Kidney (tissue), 14 donors: ENCODE data around the gene RIMBP2. TPM values are rescaled to one million over a fixed set of nuclear protein-coding genes. Genes with fewer than 3 reads are reported as not detected.

Source experiments
- DNase-seq, 5 donors: peaks; one replicate each; pipeline ENCODE4 v3.0.0-alpha.2; 2013 to 2020
- FAIRE-seq: peaks from 2 replicates; lab custom pipeline; 2012; peaks lifted over from hg19 to GRCh38; lab: Jason Lieb, UNC
- H3K27ac ChIP-seq, 2 donors: one replicate each; pipeline ENCODE4 v1.7.0; 2013; ENCODE audit warnings: low read depth in 2 of 2, low read length in 2 of 2, inconsistent platforms in 1 of 2
- H3K27me3 ChIP-seq: one replicate; pipeline ENCODE4 v1.7.1; 2013; ENCODE audit warnings: low read length, inconsistent platforms; ENCODE audit not compliant: control insufficient read depth, insufficient read depth
- H3K36me3 ChIP-seq, 3 donors: one replicate each; pipeline versions ENCODE4 v1.7.0 to v1.7.1; 2013; ENCODE audit warnings: low read length in 3 of 3, control low read depth in 1 of 3, inconsistent platforms in 1 of 3; ENCODE audit not compliant: insufficient read depth in 3 of 3, control insufficient read depth in 2 of 3
- H3K4me1 ChIP-seq, 3 donors: one replicate each; pipeline versions ENCODE4 v1.7.0 to v1.7.1; 2013; ENCODE audit warnings: low read length in 3 of 3, inconsistent platforms in 1 of 3, low read depth in 1 of 3; ENCODE audit not compliant: control insufficient read depth in 2 of 3, insufficient read depth in 2 of 3
- H3K4me3 ChIP-seq, 3 donors: one replicate each; pipeline versions ENCODE4 v1.7.0 to v1.8.1; 2013; ENCODE audit warnings: low read length in 3 of 3, control low read depth in 1 of 3, inconsistent platforms in 1 of 3
- H3K9ac ChIP-seq, 3 donors: one replicate each; pipeline versions ENCODE4 v1.7.0 to v1.7.1; 2013; ENCODE audit warnings: low read length in 3 of 3, control low read depth in 1 of 3, inconsistent platforms in 1 of 3
- H3K9me3 ChIP-seq, 3 donors: one replicate each; pipeline versions ENCODE4 v1.7.0 to v1.7.1; 2013; ENCODE audit warnings: low read length in 3 of 3, control low read depth in 1 of 3, inconsistent platforms in 1 of 3; ENCODE audit not compliant: control insufficient read depth in 2 of 3, insufficient read depth in 1 of 3
- CTCF ChIP-seq: IDR thresholded peaks from 3 replicates; pipeline ENCODE4 v1.5.1; 2012; ENCODE audit warnings: mild to moderate bottlenecking, moderate library complexity, borderline replicate concordance; ENCODE audit not compliant: insufficient read depth; ENCODE audit errors: extremely low read depth
- intact Hi-C: fragments of 100-400 bp; cut with DNase I; formaldehyde crosslinking; loops from one replicate; pipeline ENCODE4 v1.11.1; 2022
- polyA plus RNA-seq: library from polyadenylated mRNA; stranded (reverse); fragments of 350-450 nt; fragmentation: Illumina TruSeq; extraction: RNeasy Lipid Tissue Mini Kit (QIAGEN cat#74804); gene quantifications from one replicate; pipeline ENCODE4 v1.2.3, GENCODE V29; 2014; ENCODE audit warnings: low read depth, low replicate concordance; ENCODE audit not compliant: insufficient read depth
- total RNA-seq: library from RNA; stranded (reverse); fragmentation: NEBNext Ultra II Directional; extraction: Animal tissue kit (Norgen Biotek cat#: 25700); gene quantifications from one replicate; pipeline ENCODE4 v1.2.1, GENCODE V29; 2021
- donor health status: control.
- donor health status: control.
- donor health status: control.
- donor health status: control.
- donor health status: control.
- donor health status: DM: yes; HTN: yes; CAD: no.
- donor health status: Normal renal cell carcinoma (clear cell type).

Gene RIMBP2
- total and polyA plus RNA-seq, 2 donors from 2014 or later = 2.8 to 51.7 TPM

GRCh38 chr12:130444061-130444460 is 272.0 kb downstream of the RIMBP2 start:
- H3K36me3 ChIP-seq = no peaks in the 10 kb centered on the region
- no peak for TF ChIP-seq CTCF
- no peak overlapping the region for H3K9ac ChIP-seq
- no peaks in the 10 kb centered on the region for H3K4me1 ChIP-seq
- H3K4me3 ChIP-seq = no peak overlapping the region
- H3K27me3 ChIP-seq = no peaks in the 10 kb centered on the region
- DNase-seq (no peak), FAIRE-seq (no peak)
- peaks cover 0 to under 1% (median 0%) of the 10 kb centered on the region in 3 donors for H3K9me3 ChIP-seq
- no peak overlapping the region for H3K27ac ChIP-seq
- intact Hi-C loops = no loop called here

- DNase-seq = peak in 1 of 5 donors; percentile 51
- FAIRE-seq = no peak
- no peak for TF ChIP-seq CTCF
- Histone ChIP-seq H3K4me1 (no peaks in the 10 kb centered on the region), H3K27ac (no peak overlapping the region), H3K4me3 (no peak overlapping the region), H3K9me3 (peaks cover 0 to 2% (median 0%) of the 10 kb centered on the region in 3 donors), H3K36me3 (no peaks in the 10 kb centered on the region), H3K27me3 (no peaks in the 10 kb centered on the region), H3K9ac (no peak overlapping the region)
- intact Hi-C loops = no loop called here
Measured at GRCh38 chr12:130441771-130442760, 274.0 kb downstream of the RIMBP2 start.

GRCh38 chr12:130440411-130441080 is 275.6 kb downstream of the RIMBP2 start:
- DNase-seq = peak in 1 of 5 donors; percentile 31
- TF ChIP-seq CTCF = no peak

More at GRCh38 chr12:130440411-130441080, 275.6 kb downstream of the RIMBP2 start:
- Histone ChIP-seq H3K27ac (no peak overlapping the region), H3K4me3 (no peak overlapping the region), H3K36me3 (no peaks in the 10 kb centered on the region), H3K4me1 (no peaks in the 10 kb centered on the region), H3K9me3 (peaks cover 0 to 2% (median 0%) of the 10 kb centered on the region in 3 donors), H3K27me3 (no peaks in the 10 kb centered on the region), H3K9ac (no peak overlapping the region)
- intact Hi-C loops = no loop called here
- no peak for FAIRE-seq
